Endothelial cell of umbilical vein (primary cell): ENCODE measurements around the gene RGS17. TPM values are rescaled to one million over a fixed set of nuclear protein-coding genes. Genes with fewer than 3 reads are reported as not detected.

Experiments
- BruUV-seq: library from RNA; stranded (reverse); fragments of 400-500 nt; replicated peaks from 2 replicates; lab custom pipeline; 2021; lab: Mats Ljungman, UMichigan
- CTCF ChIA-PET: fragments of 300-600, 350-600 bp; sonication (Branson Sonifier 250); formaldehyde crosslinking; loops from one replicate; lab custom pipeline; 2021; ENCODE audit warnings: antibody characterized with exemption, inconsistent platforms; lab: Charles Lee
- POLR2A ChIA-PET: fragments of 300-600, 350-600 bp; sonication (Branson Sonifier 250); formaldehyde crosslinking; loops from one replicate; lab custom pipeline; 2021; ENCODE audit warnings: antibody characterized with exemption, inconsistent platforms; lab: Charles Lee
- DNase-seq: peaks from one replicate; pipeline ENCODE4 v3.0.0-alpha.2; 2011; ENCODE audit warnings: low read depth, low spot score
- FAIRE-seq: peaks from 2 replicates; lab custom pipeline; 2011; peaks lifted over from hg19 to GRCh38; lab: Jason Lieb, UNC
- H2AFZ ChIP-seq: 2 replicates; pipeline ENCODE4 v1.6.0; 2012; ENCODE audit warnings: low read depth, low read length, control low read depth, inconsistent platforms
- H3K27ac ChIP-seq: 2 replicates; pipeline ENCODE4 v1.5.1; 2011; ENCODE audit warnings: low read depth, mild to moderate bottlenecking, control low read depth, low read length, moderate library complexity; ENCODE audit not compliant: insufficient read depth
- H3K27me3 ChIP-seq, 2 experiments: 2 replicates each; pipeline versions ENCODE4 v1.6.0 to v1.6.1; 2011; ENCODE audit warnings: low read length in 2 of 2, mixed read lengths in 1 of 2; ENCODE audit not compliant: control insufficient read depth in 2 of 2, insufficient read depth in 2 of 2
- H3K36me3 ChIP-seq, 2 experiments: 2 replicates in 1 of 2; 3 replicates in 1 of 2; pipeline ENCODE4 v1.5.1; 2011; ENCODE audit warnings: low read length in 2 of 2, mild to moderate bottlenecking in 1 of 2, moderate library complexity in 1 of 2; ENCODE audit not compliant: control insufficient read depth in 2 of 2, insufficient read depth in 2 of 2; ENCODE audit errors: extremely low read depth in 1 of 2
- H3K4me1 ChIP-seq: 3 replicates; pipeline ENCODE4 v1.5.1; 2011; ENCODE audit warnings: mild to moderate bottlenecking, low read length; ENCODE audit not compliant: control insufficient read depth, insufficient read depth; ENCODE audit errors: extremely low read depth
- H3K4me2 ChIP-seq: 2 replicates; pipeline ENCODE4 v1.6.1; 2011; ENCODE audit warnings: low read length, control low read depth, mixed read lengths; ENCODE audit not compliant: insufficient read depth
- H3K4me3 ChIP-seq, 3 experiments: fragments of 200-600 bp in 1 of 3; sonication (generic), shearing (Covaris generic) in 1 of 3; replicated peaks in 1 of 3; 2 replicates each; pipeline ENCODE4 v1.5.1; 2011 to 2016; ENCODE audit warnings: control low read depth in 3 of 3, low read length in 3 of 3, mild to moderate bottlenecking in 2 of 3, inconsistent platforms in 1 of 3, low read depth in 1 of 3, moderate library complexity in 1 of 3; ENCODE audit not compliant: insufficient read depth in 1 of 3
- H3K79me2 ChIP-seq: 2 replicates; pipeline ENCODE4 v1.6.0; 2012; ENCODE audit warnings: low read length, inconsistent platforms; ENCODE audit not compliant: control insufficient read depth, insufficient read depth
- H3K9ac ChIP-seq: replicated peaks from 2 replicates; pipeline ENCODE3; 2011; ENCODE audit warnings: low read length, control low read depth; ENCODE audit not compliant: insufficient read depth; ENCODE audit errors: extremely low read depth
- H3K9me1 ChIP-seq: replicated peaks from 3 replicates; pipeline ENCODE4 v1.6.0; 2011; ENCODE audit warnings: mild to moderate bottlenecking, low read length; ENCODE audit not compliant: control insufficient read depth, insufficient read depth; ENCODE audit errors: extremely low read depth
- H3K9me3 ChIP-seq: replicated peaks from 2 replicates; pipeline ENCODE4 v1.5.1; 2012; ENCODE audit warnings: low read length, inconsistent platforms; ENCODE audit not compliant: control insufficient read depth, insufficient read depth
- H4K20me1 ChIP-seq: replicated peaks from 2 replicates; pipeline ENCODE3; 2011; ENCODE audit warnings: mild to moderate bottlenecking, low read length; ENCODE audit not compliant: control insufficient read depth, insufficient read depth; ENCODE audit errors: extremely low read depth
- EZH2 ChIP-seq: IDR thresholded peaks from 2 replicates; pipeline ENCODE4 v1.6.1; 2012; ENCODE audit warnings: borderline replicate concordance, low read depth, mild to moderate bottlenecking, moderate library complexity, low read length, inconsistent platforms; ENCODE audit not compliant: severe bottlenecking
- FOS ChIP-seq: IDR thresholded peaks from 2 replicates; pipeline ENCODE4 v1.6.1; 2011; ENCODE audit warnings: mild to moderate bottlenecking, low read length, moderate library complexity, borderline replicate concordance; ENCODE audit not compliant: insufficient read depth
- GATA2 ChIP-seq: IDR thresholded peaks from 2 replicates; pipeline ENCODE4 v1.7.0; 2011; ENCODE audit warnings: low read depth, mild to moderate bottlenecking, moderate library complexity, mixed read lengths, low read length; ENCODE audit not compliant: insufficient read length, insufficient read depth
- JUN ChIP-seq: IDR thresholded peaks from 2 replicates; pipeline ENCODE4 v1.6.1; 2011; ENCODE audit warnings: borderline replicate concordance, low read depth; ENCODE audit not compliant: insufficient read length, insufficient read depth
- MYC ChIP-seq: IDR thresholded peaks from one replicate; pipeline ENCODE4 v1.6.1; 2011; ENCODE audit warnings: mild to moderate bottlenecking, low read depth, low read length
- POLR2A ChIP-seq: IDR thresholded peaks from 2 replicates; pipeline ENCODE4 v1.6.1; 2012; ENCODE audit warnings: low read depth, mild to moderate bottlenecking, control low read depth, low read length
- POLR2AphosphoS5 ChIP-seq: IDR thresholded peaks from 2 replicates; pipeline ENCODE4 v1.6.1; 2012; ENCODE audit warnings: low read depth, mild to moderate bottlenecking, control low read depth, low read length, moderate library complexity; ENCODE audit not compliant: insufficient read depth
- dilution Hi-C: fragments of 300-500 bp; cut with MboI; formaldehyde crosslinking; loops from one replicate; pipeline ENCODE4 v1.15.0; 2019; ENCODE audit warnings: low sequenced_read_pairs; ENCODE audit not compliant: extremely low pct_ligation_motif_present
- intact Hi-C: fragments of 100-400 bp; cut with micrococcal nuclease; formaldehyde crosslinking; loops from one replicate; pipeline ENCODE4 v1.10.0; 2022
- polyA plus RNA-seq, 4 experiments: library from polyadenylated mRNA; depleted of rRNA in 3 of 4; stranded (reverse) in 3 of 4; unstranded in 1 of 4; fragments of >200 nt; gene quantifications; 2 replicates each; pipeline versions ENCODE4 v1.2.1 to v1.2.3, GENCODE V29; 2011 to 2012; ENCODE audit warnings: missing spikeins in 1 of 4
- total RNA-seq: library from RNA; stranded (reverse); gene quantifications from 2 replicates; pipeline ENCODE4 v1.2.3, GENCODE V29; 2021
- TF ChIP-seq, protein P1 (sequence below), 2 donors: IDR thresholded peaks; 1 replicate in 1 of 2; 2 replicates in 1 of 2; pipeline ENCODE4 v1.5.1; 2011; ENCODE audit warnings: low read length in 2 of 2, mild to moderate bottlenecking in 2 of 2, moderate library complexity in 2 of 2, control low read depth in 1 of 2, inconsistent platforms in 1 of 2, low read depth in 1 of 2; ENCODE audit not compliant: insufficient read depth in 1 of 2; ENCODE audit errors: extremely low read depth in 1 of 2
- TF ChIP-seq, protein P2 (sequence below): IDR thresholded peaks from 2 replicates; pipeline ENCODE4 v1.6.1; 2011; ENCODE audit not compliant: insufficient read depth, insufficient read length

Gene RGS17
- total and polyA plus RNA-seq, 2 donors (not counting 3 experiments of a cell fraction or from before 2014, with no cell fraction given): 0.40 to 1.1 TPM

DNA sequence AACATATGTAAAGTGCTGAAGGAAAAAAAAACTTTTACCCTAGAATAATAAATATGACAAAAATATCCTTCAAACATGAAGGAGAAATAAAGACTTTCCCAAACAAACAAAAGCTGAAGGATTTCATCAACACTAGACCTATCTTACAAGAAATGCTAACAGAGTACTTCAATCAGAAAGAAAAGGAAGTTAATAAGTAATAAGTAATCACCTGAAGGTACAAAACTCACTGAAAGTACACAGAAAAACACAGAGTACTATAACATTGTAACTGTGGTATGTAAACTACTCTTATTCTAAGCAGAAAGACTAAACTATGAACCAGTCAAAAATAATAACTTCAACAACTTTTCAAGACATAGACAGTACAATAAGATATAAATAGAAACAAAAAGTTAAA lies 67.1 kb downstream of the RGS17 start:
- TF ChIP-seq, protein P1, sequence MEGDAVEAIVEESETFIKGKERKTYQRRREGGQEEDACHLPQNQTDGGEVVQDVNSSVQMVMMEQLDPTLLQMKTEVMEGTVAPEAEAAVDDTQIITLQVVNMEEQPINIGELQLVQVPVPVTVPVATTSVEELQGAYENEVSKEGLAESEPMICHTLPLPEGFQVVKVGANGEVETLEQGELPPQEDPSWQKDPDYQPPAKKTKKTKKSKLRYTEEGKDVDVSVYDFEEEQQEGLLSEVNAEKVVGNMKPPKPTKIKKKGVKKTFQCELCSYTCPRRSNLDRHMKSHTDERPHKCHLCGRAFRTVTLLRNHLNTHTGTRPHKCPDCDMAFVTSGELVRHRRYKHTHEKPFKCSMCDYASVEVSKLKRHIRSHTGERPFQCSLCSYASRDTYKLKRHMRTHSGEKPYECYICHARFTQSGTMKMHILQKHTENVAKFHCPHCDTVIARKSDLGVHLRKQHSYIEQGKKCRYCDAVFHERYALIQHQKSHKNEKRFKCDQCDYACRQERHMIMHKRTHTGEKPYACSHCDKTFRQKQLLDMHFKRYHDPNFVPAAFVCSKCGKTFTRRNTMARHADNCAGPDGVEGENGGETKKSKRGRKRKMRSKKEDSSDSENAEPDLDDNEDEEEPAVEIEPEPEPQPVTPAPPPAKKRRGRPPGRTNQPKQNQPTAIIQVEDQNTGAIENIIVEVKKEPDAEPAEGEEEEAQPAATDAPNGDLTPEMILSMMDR (IDR thresholded peaks at IDR 0.05; ENCODE audit: extremely low read depth in 1 of 2, insufficient read depth in 1 of 2, low read depth in 1 of 2, low read length in 2 of 2): no peak
- TF ChIP-seq POLR2AphosphoS5 (no peak), GATA2 (no peak), EZH2 (no peak), POLR2A (no peak), JUN (no peak), MYC (no peak), FOS (no peak)
- TF ChIP-seq, protein P2, sequence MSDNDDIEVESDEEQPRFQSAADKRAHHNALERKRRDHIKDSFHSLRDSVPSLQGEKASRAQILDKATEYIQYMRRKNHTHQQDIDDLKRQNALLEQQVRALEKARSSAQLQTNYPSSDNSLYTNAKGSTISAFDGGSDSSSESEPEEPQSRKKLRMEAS: no peak
- FAIRE-seq (no peak), DNase-seq (no peak)
- no peak overlapping the region for H3K27ac ChIP-seq
- no peak overlapping the region for H3K4me3 ChIP-seq
- H4K20me1 ChIP-seq: no peaks in the 10 kb centered on the region
- H3K4me2 ChIP-seq: no peak overlapping the region
- no peak overlapping the region for H2AFZ ChIP-seq
- no TSS peak for BruUV-seq
- intact Hi-C loops (no loop called here), dilution Hi-C loops (no loop called here)
- H3K9me3 ChIP-seq: no peaks in the 10 kb centered on the region
- POLR2A ChIA-PET: no interaction called here
- CTCF ChIA-PET: no interaction called here
- H3K4me1 ChIP-seq: no peaks in the 10 kb centered on the region
- no peak overlapping the region for H3K9ac ChIP-seq
- H3K27me3 ChIP-seq: no peaks in the 10 kb centered on the region
- H3K9me1 ChIP-seq: no peaks in the 10 kb centered on the region
- no peaks in the 10 kb centered on the region for H3K36me3 ChIP-seq
- no peaks in the 10 kb centered on the region for H3K79me2 ChIP-seq
